ENCODE results near the gene SPEF1. TPM values are rescaled to one million over a fixed set of nuclear protein-coding genes. Genes with fewer than 3 reads are reported as not detected.
"Not testable (repeated sequence)": the region's sequence is repeated elsewhere in the genome, so short reads cannot be mapped to it uniquely, and the experiment has no call there.

The SPEF1 gene
- total RNA-seq, 3 donors from 2014 or later = 0.18 TPM; not detected in 2

DNA sequence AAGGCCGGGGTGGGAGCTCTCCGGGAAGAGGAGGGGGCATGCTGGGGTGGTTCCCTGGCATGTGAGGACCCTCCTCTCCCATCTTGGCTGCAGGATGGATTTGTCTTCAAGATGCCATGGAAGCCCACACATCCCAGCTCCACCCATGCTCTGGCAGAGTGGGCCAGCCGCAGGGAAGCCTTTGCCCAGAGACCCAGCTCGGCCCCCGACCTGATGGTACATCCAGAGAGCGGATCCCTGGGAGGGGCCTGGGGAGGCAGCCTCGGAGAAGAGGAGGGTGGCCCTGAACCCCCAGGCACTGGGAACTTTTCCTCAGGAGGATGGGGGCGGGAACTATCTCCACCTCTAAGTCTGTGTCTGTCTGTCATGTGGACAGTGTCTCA lies 19.6 kb upstream of the SPEF1 start:
- no peak for DNase-seq
- Mint-ChIP-seq H3K9me3 (no peaks in the 10 kb centered on the region), H3K36me3 (ENCODE audit: insufficient read depth) (peaks cover 40% of the 10 kb centered on the region), H3K4me1 (ENCODE audit: low read depth) (peaks cover 78% of the 10 kb centered on the region), H3K4me3 (no peak overlapping the region), H3K27me3 (ENCODE audit: low read depth) (no peaks in the 10 kb centered on the region)
- ATAC-seq = no peak

DNA sequence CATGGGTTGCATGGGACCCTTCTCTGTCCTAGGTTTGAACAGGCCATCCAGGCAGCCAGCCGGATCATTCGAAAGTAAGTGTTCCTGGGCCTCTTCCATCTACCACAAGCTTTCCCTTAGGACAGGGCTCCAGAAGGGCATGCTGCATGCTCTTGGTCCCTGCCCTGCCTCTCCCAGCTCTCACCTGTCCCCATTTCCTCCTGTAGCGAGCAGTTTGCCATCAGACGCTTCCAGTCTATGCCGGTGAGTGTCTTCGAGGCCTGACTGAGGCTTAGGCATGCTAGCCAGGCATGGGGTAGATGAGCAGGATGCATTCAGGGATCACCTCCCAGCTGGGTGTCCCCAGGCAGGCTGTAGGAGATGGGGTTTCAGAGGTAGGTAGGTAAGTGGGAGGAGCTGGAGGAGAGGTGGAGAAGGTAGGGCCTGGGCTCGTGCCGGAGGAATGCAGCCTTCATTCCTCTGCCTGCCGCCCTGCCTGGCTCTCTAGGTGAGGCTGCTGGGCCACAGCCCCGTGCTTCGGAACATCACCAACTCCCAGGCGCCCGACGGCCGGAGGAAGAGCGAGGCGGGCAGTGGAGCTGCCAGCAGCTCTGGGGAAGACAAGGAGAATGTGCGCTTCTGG lies 19.1 kb upstream of the SPEF1 start:
- Mint-ChIP-seq H3K4me3 (no peak overlapping the region), H3K27me3 (ENCODE audit: low read depth) (no peaks in the 10 kb centered on the region), H3K9me3 (no peaks in the 10 kb centered on the region), H3K4me1 (ENCODE audit: low read depth) (peaks cover 79% of the 10 kb centered on the region), H3K36me3 (ENCODE audit: insufficient read depth) (peaks cover 35% of the 10 kb centered on the region)
- ATAC-seq (no peak), DNase-seq (no peak)

DNA sequence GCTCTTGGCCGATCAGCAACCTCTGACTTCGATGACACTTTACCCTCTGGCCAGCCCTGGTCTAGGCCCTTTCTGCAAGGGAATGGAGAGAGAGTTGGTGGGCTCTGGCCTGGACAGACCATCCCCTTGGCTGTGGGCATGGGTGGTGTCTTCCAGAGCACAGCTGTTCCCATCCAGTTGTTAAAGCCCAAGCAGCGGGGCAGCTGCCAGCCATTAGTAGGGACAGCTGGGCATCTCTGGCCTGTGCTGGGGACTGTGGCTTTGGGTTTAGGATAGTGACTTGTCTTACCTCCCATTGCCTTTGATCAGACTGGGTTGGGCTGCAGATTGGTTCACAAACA lies 17.6 kb upstream of the SPEF1 start:
- DNase-seq = no peak
- Mint-ChIP-seq H3K9me3 (no peaks in the 10 kb centered on the region), H3K27me3 (ENCODE audit: low read depth) (no peaks in the 10 kb centered on the region), H3K4me1 (ENCODE audit: low read depth) (peaks cover 74% of the 10 kb centered on the region), H3K36me3 (ENCODE audit: insufficient read depth) (peaks cover 24% of the 10 kb centered on the region), H3K4me3 (peak overlapping the region; percentile 90)
- ATAC-seq = no peak

DNA sequence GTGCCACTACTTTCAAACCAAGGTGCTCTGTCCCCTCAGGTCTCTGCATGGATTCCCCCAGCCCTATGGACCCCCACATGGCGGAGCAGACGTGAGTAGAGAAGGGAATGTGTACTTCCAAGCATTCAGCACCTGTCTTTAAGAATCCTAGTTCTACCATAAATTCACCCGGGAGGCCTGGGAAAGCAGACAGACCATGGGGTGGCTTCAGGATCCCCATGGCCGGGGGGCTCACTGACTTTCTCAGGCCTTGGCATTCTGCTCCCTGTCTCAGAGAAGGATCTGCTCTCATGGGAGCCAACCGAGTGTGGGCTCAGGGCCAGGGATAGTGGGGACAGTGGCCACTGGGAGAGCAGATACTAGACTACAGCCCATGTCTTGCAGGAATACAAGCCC lies 17.1 kb upstream of the SPEF1 start:
- DNase-seq (no peak), ATAC-seq (no peak)
- no peaks in the 10 kb centered on the region for H3K9me3 Mint-ChIP-seq
- peak overlapping the region; percentile 90 for H3K4me3 Mint-ChIP-seq
- peaks cover 19% of the 10 kb centered on the region for H3K36me3 Mint-ChIP-seq (ENCODE audit: insufficient read depth)
- peaks cover 69% of the 10 kb centered on the region for H3K4me1 Mint-ChIP-seq (ENCODE audit: low read depth)
- no peaks in the 10 kb centered on the region for H3K27me3 Mint-ChIP-seq (ENCODE audit: low read depth)

DNA sequence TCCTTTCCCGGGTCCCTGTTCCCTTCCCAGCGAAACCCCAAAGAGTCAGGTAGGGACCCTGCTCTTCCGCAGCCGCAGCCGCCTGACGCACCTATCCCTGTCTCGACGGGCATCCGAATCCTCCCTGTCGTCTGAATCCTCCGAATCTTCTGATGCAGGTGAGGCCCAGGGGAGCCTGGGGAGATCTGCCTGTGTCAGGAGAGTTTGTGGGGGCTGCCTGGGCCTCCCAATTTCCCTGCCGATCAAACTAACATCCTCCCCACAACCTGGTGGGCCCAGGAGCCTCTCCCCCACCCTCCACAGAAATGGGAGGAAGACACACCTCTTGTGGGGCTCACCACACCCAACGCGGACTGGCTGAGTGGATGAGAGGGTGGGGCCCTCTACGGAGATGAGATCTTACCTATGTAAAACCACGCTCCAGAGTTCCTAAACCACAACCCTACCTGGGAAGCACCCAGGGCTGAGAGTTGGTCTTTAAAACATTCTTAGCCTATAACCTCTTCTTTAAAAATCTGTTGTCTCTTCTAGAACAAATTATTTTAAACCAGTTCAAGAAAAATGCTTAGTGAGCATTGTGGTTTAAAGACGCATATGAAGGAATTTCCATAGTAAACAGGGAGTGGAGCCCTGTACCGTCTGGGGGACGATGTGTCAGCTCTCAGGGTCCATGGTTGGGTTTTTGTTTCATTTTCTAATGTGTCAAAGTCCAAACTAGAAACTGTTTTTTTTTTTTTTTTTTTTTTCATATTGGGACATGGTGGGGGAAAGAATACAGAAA lies 16.5 kb upstream of the SPEF1 start:
- Mint-ChIP-seq H3K36me3 (ENCODE audit: insufficient read depth) (peaks cover 13% of the 10 kb centered on the region), H3K4me1 (ENCODE audit: low read depth) (peaks cover 67% of the 10 kb centered on the region), H3K4me3 (peak overlapping the region; percentile 90), H3K27me3 (ENCODE audit: low read depth) (no peaks in the 10 kb centered on the region), H3K9me3 (no peaks in the 10 kb centered on the region)
- ATAC-seq (peak; percentile 22 to 27), DNase-seq (no peak)

DNA sequence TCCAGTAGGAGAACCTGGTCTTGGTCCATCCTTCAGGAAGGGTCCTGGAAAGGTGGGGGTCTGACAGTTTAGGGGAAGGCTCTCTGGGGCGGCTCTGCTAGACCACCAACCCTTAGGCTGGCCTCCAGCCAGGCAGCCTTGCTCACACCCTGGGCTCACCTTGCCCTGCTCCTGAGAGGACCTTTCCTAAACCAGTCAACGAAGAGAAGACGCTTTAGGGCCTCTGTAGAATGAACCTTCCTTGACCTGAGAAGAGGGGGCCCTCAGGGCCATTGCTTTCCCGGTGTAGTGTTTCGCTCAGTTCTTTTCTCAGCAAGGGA lies 15.9 kb upstream of the SPEF1 start:
- Mint-ChIP-seq H3K4me3 (peak overlapping the region; percentile 90), H3K36me3 (ENCODE audit: insufficient read depth) (peaks cover 8% of the 10 kb centered on the region), H3K27me3 (ENCODE audit: low read depth) (no peaks in the 10 kb centered on the region), H3K9me3 (no peaks in the 10 kb centered on the region), H3K4me1 (ENCODE audit: low read depth) (peaks cover 62% of the 10 kb centered on the region)
- no peak for ATAC-seq
- DNase-seq = no peak

DNA sequence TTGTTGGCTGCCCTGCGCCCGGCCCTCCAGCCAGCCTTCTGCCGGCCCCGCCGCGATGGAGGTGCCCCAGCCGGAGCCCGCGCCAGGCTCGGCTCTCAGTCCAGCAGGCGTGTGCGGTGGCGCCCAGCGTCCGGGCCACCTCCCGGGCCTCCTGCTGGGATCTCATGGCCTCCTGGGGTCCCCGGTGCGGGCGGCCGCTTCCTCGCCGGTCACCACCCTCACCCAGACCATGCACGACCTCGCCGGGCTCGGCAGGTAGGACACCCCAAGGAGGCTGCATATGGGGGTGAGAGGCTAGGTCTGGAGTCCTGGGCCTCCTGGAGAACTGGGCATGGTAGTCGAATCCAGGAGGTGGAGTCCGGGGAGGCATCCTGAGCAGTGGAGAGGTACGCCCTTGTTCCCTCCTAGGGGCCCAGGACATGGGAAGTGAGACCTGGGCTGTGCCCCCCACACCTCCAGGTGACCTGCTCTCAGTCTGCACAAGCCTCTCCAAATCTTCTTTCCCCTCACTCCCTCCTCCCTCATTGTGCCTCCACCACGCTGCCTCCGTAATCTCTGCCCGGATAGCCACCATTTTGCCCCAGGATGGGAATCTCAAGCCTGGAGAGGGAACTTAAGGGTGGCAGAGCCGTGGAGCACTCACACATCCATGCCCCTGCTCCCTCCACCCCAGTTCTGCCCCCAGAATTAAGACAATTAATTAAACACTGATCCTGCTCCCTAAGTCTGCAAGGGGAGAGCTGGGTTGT lies 15.4 kb upstream of the SPEF1 start:
- Mint-ChIP-seq H3K36me3 (ENCODE audit: insufficient read depth) (peaks cover 8% of the 10 kb centered on the region), H3K27me3 (ENCODE audit: low read depth) (no peaks in the 10 kb centered on the region), H3K4me3 (peak overlapping the region; percentile 90), H3K4me1 (ENCODE audit: low read depth) (peaks cover 59% of the 10 kb centered on the region), H3K9me3 (no peaks in the 10 kb centered on the region)
- DNase-seq = no peak
- peak in 1 of 2 donors; percentile 3 for ATAC-seq

DNA sequence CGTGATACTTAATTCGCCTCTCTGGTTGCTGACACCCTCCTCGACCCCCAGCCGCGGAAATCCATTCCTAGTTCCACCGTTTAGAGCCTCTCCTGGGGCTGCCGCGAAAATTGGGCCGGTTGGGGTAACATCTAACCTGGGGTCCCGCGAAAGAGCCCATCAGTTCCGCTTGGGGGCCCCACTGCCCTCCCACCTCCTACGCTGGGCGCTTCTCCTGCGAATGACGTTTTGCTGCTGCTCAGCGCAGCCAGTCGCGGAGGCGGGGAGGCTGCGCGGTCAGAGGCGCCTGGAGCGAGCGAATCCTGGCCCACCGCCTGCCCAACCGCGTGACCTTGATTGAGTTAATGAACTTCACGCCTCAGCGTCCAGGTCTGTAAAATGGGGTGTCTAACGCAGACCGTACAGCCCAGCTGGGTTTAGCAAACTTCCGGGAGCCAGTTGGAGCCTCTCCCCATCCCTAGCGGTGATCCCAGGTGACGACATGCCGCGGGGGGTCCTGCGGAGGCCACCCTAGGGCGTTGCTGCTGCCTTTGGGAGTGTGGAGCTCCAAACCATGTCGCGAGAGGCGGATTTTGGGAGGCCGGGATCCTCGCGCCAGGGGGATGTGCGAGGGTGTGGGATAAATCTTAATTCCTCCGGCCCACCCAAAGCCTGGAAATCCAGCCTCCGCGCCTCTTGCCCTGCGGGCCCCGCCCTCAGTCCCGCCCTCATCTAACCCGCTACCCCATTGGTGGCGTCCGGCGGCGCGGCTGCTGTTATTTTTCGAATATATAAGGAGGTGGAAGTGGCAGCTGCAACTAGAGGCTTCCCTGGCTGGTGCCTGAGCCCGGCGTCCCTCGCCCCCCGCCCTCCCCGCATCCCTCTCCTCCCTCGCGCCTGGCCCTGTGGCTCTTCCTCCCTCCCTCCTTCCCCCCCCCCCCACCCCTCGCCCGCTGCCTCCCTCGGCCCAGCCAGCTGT lies 14.5 kb upstream of the SPEF1 start, which contains the start of gene CDC25B:
CDC25B (plus strand) TSS at position 800 of the 958 bp plus-strand sequence. CDS start 222 bp downstream, outside the sequence.
- no peaks in the 10 kb centered on the region for H3K9me3 Mint-ChIP-seq
- peaks cover 5% of the 10 kb centered on the region for H3K36me3 Mint-ChIP-seq (ENCODE audit: insufficient read depth)
- H3K4me3 Mint-ChIP-seq = peak within 1 kb of the TSS; percentile 90
- ATAC-seq (peak; percentile 86 to 87), DNase-seq (peak; percentile 84)
- no peaks in the 10 kb centered on the region for H3K27me3 Mint-ChIP-seq (ENCODE audit: low read depth)
- peaks cover 50% of the 10 kb centered on the region for H3K4me1 Mint-ChIP-seq (ENCODE audit: low read depth)

DNA sequence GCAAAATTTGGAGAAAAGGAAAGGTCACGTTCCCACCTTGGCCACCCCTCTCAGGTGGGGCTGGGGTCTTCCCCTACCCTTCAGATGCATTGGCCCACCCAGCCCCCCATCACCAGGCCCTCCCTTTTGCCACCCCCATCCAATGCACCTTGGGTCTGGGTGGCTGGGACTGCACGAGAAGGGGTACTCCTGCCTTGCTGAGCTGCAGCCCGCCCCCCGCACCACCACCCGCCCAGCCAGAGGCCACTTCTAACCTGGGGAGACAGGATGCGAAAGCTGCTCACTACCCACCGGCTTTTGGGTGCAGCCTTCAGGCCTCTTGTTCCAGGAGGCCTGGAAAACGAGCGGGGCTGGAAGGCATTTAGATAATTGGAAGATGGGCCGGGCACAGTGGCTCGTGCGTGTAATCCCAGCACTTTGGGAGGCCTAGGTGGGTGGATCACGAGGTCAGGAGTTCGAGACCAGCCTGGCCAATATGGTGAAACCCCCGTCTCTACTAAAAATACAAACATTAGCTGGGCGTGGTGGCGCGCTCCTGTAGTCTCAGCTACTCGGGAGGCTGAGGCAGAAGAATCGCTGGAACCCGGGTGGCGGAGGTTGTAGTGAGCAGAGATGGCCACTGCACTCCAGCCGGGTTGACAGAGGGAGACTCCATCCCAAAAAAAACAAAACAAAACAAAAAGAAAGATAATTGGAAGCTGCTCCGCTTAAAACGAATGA lies 13.6 kb upstream of the SPEF1 start:
- Mint-ChIP-seq H3K36me3 (ENCODE audit: insufficient read depth) (peaks cover 2% of the 10 kb centered on the region), H3K4me3 (peak overlapping the region; percentile 90), H3K4me1 (ENCODE audit: low read depth) (peaks cover 41% of the 10 kb centered on the region), H3K9me3 (no peaks in the 10 kb centered on the region), H3K27me3 (ENCODE audit: low read depth) (no peaks in the 10 kb centered on the region)
- DNase-seq (no peak), ATAC-seq (no peak)

DNA sequence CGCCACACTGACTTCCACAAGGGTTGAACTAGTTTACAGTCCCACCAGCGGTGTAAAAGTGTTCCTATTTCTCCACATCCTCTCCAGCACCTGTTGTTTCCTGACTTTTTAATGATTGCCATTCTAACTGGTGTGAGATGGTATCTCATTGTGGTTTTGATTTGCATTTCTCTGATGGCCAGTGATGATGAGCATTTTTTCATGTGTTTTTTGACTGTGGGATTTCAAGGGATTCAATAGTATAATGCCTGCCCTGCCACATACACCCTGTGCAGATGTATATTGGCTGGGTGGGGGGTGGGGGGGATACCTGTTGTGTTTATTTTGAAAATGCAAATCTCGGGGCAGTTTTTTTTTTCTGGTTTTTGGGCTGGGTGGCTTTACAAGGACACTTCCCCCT lies 12.9 kb upstream of the SPEF1 start:
- not testable (repeated sequence) for DNase-seq; H3K27me3 Mint-ChIP-seq (ENCODE audit: low read depth); H3K4me3 Mint-ChIP-seq; ATAC-seq; H3K9me3 Mint-ChIP-seq; H3K36me3 Mint-ChIP-seq (ENCODE audit: insufficient read depth)
- H3K4me1 Mint-ChIP-seq (ENCODE audit: low read depth) = peaks cover 34% of the 10 kb centered on the region

DNA sequence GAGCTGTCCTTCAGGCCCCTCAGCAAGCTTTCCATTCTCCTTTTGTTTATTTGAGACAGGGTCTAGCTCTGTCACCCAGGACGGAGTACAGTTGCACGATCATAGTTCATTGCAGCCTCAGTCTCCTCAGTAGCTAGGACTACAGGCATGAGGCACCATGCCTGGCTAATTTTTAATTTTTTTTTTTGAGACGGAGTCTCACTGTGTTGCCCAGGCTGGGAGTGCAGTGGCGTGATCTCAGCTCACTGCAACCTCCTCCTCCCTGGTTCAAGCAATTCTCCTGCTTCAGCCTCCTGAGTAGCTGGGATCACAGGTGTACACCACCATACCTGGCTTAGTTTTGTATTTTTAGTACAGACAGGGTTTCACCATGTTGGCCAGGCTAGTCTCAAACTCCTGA lies 8.0 kb upstream of the SPEF1 start:
- not testable (repeated sequence) for H3K4me3 Mint-ChIP-seq; H3K27me3 Mint-ChIP-seq (ENCODE audit: low read depth); H3K9me3 Mint-ChIP-seq; H3K36me3 Mint-ChIP-seq (ENCODE audit: insufficient read depth); ATAC-seq; DNase-seq
- peaks cover 26% of the 10 kb centered on the region for H3K4me1 Mint-ChIP-seq (ENCODE audit: low read depth)

DNA sequence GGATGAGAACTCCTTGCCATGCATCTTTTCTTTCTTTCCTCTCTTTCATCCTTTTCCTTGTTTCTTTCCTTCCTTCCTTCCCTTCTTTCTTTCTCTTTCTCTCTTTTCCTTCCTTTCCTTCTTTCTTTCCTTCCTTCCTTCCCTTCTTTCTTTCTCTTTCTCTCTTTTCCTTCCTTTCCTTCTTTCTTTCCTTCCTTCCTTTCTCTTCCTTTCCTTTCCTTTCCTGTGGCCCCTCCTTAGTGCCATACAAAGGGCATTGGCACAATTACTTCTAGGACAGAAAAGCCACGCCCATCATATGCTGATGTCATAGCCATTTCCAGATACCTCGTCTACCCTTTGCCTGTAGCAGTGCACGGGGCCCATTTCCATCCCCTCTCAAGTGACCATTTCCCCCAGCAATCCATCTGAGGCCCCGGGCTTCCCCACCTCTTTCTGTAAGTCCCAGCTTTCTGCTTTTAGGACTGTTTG lies 7.5 kb upstream of the SPEF1 start:
- no peak for DNase-seq
- Mint-ChIP-seq H3K4me3 (peak overlapping the region; percentile 44), H3K36me3 (ENCODE audit: insufficient read depth) (peaks cover 6% of the 10 kb centered on the region), H3K27me3 (ENCODE audit: low read depth) (no peaks in the 10 kb centered on the region), H3K9me3 (no peaks in the 10 kb centered on the region), H3K4me1 (ENCODE audit: low read depth) (peaks cover 26% of the 10 kb centered on the region)
- no peak for ATAC-seq

DNA sequence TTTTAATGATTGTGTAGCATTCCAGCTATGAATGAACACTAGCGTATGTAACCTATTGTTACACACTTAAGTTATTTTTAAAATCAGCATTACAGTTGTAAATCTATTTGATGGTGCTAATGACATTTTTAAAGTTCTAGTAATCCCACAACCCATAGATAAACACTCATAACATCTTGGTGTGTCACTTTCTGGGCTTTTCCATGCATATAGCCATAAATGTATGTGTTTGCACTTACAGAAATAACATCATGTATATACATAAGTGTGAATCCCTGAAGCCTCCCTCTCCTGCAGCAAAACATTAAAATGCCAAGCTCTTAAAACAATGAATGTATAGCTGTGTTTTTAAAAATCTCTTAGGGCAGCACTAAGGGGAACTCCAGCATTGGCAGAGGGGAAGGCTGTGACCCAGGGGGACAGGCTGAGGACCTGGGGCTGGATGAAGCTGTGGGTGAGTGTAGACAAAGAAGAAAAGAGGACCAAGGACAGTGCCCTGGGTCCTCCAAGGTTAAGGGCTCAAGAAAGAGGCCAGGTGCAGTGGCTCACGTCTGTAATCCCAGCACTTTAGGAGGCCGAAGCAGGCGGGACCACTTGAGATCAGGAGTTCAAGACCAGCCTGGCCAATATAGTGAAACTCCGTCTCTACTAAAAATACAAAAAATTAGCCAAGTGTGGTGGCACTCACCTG lies 6.2 kb upstream of the SPEF1 start:
- Mint-ChIP-seq H3K4me3 (peak overlapping the region; percentile 70), H3K36me3 (ENCODE audit: insufficient read depth) (peaks cover 6% of the 10 kb centered on the region), H3K4me1 (ENCODE audit: low read depth) (peaks cover 33% of the 10 kb centered on the region), H3K27me3 (ENCODE audit: low read depth) (no peaks in the 10 kb centered on the region), H3K9me3 (no peaks in the 10 kb centered on the region)
- no peak for ATAC-seq
- no peak for DNase-seq

Measured in activated T-cell treated with anti-CD3 and anti-CD28 coated beads, Interleukin-2, amount 50 U/mL, for 4 hours (primary cell).